Measurements from ENCODE around the gene PIH1D1.

PIH1D1 gene

GRCh38 chr19:49486232-49486631, 34.6 kb upstream of the PIH1D1 start:
- peak overlapping the region; percentile 60; the same call in 1 of the 2 replicates for H3K4me2 ChIP-seq (ENCODE audit: low read length)
- H3F3A ChIP-seq (ENCODE audit: control insufficient read depth, insufficient read depth): peaks cover 38% of the 10 kb centered on the region
- no peak for TF ChIP-seq EZH2phosphoT487 (IDR thresholded peaks at IDR 0.05; ENCODE audit: borderline replicate concordance, low read length)
- TF ChIP-seq, protein P1, sequence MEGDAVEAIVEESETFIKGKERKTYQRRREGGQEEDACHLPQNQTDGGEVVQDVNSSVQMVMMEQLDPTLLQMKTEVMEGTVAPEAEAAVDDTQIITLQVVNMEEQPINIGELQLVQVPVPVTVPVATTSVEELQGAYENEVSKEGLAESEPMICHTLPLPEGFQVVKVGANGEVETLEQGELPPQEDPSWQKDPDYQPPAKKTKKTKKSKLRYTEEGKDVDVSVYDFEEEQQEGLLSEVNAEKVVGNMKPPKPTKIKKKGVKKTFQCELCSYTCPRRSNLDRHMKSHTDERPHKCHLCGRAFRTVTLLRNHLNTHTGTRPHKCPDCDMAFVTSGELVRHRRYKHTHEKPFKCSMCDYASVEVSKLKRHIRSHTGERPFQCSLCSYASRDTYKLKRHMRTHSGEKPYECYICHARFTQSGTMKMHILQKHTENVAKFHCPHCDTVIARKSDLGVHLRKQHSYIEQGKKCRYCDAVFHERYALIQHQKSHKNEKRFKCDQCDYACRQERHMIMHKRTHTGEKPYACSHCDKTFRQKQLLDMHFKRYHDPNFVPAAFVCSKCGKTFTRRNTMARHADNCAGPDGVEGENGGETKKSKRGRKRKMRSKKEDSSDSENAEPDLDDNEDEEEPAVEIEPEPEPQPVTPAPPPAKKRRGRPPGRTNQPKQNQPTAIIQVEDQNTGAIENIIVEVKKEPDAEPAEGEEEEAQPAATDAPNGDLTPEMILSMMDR (IDR thresholded peaks at IDR 0.05; ENCODE audit: low read depth, low read length, poor library complexity, severe bottlenecking): no peak
- H3K4me1 ChIP-seq (ENCODE audit: control insufficient read depth, low read length): peaks cover 33% of the 10 kb centered on the region
- no peaks in the 10 kb centered on the region for H3K9me2 ChIP-seq (replicated peaks; ENCODE audit: control insufficient read depth, low read length)
- no peaks in the 10 kb centered on the region for H3K27me3 ChIP-seq (ENCODE audit: control insufficient read depth, low read length)
- peaks cover 39% of the 10 kb centered on the region for H3K36me3 ChIP-seq (ENCODE audit: control insufficient read depth, low read length)
- peaks cover 37% of the 10 kb centered on the region for H3K79me2 ChIP-seq (ENCODE audit: control insufficient read depth, low read length)
- no peak overlapping the region for H3K27ac ChIP-seq (ENCODE audit: low read depth, low read length)
- H3K4me3 ChIP-seq (ENCODE audit: low read length): peak overlapping the region; percentile 60; the same call in 1 of the 2 replicates
- H3K9me3 ChIP-seq (ENCODE audit: control insufficient read depth, insufficient read depth, low read length): no peaks in the 10 kb centered on the region
- H4K20me1 ChIP-seq (ENCODE audit: control insufficient read depth, insufficient read depth, low read depth, low read length): peaks cover 27% of the 10 kb centered on the region

- Histone ChIP-seq H3K9me3 (ENCODE audit: control insufficient read depth, insufficient read depth, low read length) (no peaks in the 10 kb centered on the region), H3K4me3 (ENCODE audit: low read length) (no peak overlapping the region), H3K79me2 (ENCODE audit: control insufficient read depth, low read length) (no peaks in the 10 kb centered on the region), H3K4me1 (ENCODE audit: control insufficient read depth, low read length) (0 out of 2 replicates have a peak, but pooled peaks cover under 1% of the 10 kb centered on the region), H3K27me3 (ENCODE audit: control insufficient read depth, low read length) (no peaks in the 10 kb centered on the region), H4K20me1 (ENCODE audit: control insufficient read depth, insufficient read depth, low read depth, low read length) (no peaks in the 10 kb centered on the region), H3K9me2 (replicated peaks; ENCODE audit: control insufficient read depth, low read length) (no peaks in the 10 kb centered on the region), H3K36me3 (ENCODE audit: control insufficient read depth, low read length) (no peaks in the 10 kb centered on the region), H3F3A (ENCODE audit: control insufficient read depth, insufficient read depth) (no peaks in the 10 kb centered on the region), H3K27ac (ENCODE audit: low read depth, low read length) (no peak overlapping the region), H3K4me2 (ENCODE audit: low read length) (no peak overlapping the region)
- TF ChIP-seq, protein P1 (IDR thresholded peaks at IDR 0.05; ENCODE audit: low read depth, low read length, poor library complexity, severe bottlenecking): no peak
- no peak for TF ChIP-seq EZH2phosphoT487 (IDR thresholded peaks at IDR 0.05; ENCODE audit: borderline replicate concordance, low read length)
These were observed 29.5 kb upstream of the PIH1D1 start for GRCh38 chr19:49481020-49481683.

DNA sequence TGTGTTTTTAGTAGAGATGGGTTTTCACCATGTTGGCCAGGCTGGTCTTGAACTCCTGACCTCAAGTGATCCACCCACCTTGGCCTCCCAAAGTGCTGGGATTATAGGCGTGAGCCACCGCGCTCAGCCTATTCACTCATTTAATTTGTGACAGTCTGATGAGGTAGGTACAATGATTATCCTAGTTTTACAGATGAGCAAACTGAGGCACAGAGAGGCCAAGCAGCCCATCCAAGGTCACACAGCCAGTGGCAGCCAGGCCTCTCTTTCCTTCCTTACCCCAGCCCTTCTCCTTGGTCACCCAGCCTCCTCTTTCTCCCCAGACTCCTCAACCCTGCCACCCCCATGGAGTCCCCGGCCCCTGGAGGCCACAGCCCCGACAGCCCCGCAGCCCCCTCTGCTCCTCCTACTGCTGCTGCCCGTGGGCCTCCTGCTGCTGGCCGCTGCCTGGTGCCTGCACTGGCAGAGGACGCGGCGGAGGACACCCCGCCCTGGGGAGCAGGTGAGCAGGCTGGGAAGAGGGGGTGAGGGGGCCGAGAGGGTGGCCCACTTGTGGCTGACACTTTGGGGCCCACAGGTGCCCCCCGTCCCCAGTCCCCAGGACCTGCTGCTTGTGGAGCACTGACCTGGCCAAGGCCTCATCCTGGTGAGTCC, 28.5 kb upstream of the PIH1D1 start:
- TF ChIP-seq, protein P1 (IDR thresholded peaks at IDR 0.05; ENCODE audit: low read depth, low read length, poor library complexity, severe bottlenecking): no peak
- no peak for TF ChIP-seq EZH2phosphoT487 (IDR thresholded peaks at IDR 0.05; ENCODE audit: borderline replicate concordance, low read length)

More for the DNA sequence above, 28.5 kb upstream of the PIH1D1 start:
- Histone ChIP-seq H3K27ac (ENCODE audit: low read depth, low read length) (no peak overlapping the region), H3F3A (ENCODE audit: control insufficient read depth, insufficient read depth) (no peaks in the 10 kb centered on the region), H4K20me1 (ENCODE audit: control insufficient read depth, insufficient read depth, low read depth, low read length) (no peaks in the 10 kb centered on the region), H3K4me3 (ENCODE audit: low read length) (no peak overlapping the region), H3K27me3 (ENCODE audit: control insufficient read depth, low read length) (no peaks in the 10 kb centered on the region), H3K4me1 (ENCODE audit: control insufficient read depth, low read length) (peaks cover 3% of the 10 kb centered on the region; the same call in 1 of the 2 replicates), H3K4me2 (ENCODE audit: low read length) (no peak overlapping the region), H3K79me2 (ENCODE audit: control insufficient read depth, low read length) (no peaks in the 10 kb centered on the region), H3K9me3 (ENCODE audit: control insufficient read depth, insufficient read depth, low read length) (no peaks in the 10 kb centered on the region), H3K36me3 (ENCODE audit: control insufficient read depth, low read length) (no peaks in the 10 kb centered on the region), H3K9me2 (replicated peaks; ENCODE audit: control insufficient read depth, low read length) (no peaks in the 10 kb centered on the region)
